Measurements from ENCODE around the gene CCNL1. TPM values are rescaled to one million over a fixed set of nuclear protein-coding genes. Genes with fewer than 3 reads are reported as not detected.

Gene CCNL1
- total and polyA plus RNA-seq, 2 of the 4 experiments (the other 2 are of a cell fraction) = 60.9 to 83.3 TPM

DNA sequence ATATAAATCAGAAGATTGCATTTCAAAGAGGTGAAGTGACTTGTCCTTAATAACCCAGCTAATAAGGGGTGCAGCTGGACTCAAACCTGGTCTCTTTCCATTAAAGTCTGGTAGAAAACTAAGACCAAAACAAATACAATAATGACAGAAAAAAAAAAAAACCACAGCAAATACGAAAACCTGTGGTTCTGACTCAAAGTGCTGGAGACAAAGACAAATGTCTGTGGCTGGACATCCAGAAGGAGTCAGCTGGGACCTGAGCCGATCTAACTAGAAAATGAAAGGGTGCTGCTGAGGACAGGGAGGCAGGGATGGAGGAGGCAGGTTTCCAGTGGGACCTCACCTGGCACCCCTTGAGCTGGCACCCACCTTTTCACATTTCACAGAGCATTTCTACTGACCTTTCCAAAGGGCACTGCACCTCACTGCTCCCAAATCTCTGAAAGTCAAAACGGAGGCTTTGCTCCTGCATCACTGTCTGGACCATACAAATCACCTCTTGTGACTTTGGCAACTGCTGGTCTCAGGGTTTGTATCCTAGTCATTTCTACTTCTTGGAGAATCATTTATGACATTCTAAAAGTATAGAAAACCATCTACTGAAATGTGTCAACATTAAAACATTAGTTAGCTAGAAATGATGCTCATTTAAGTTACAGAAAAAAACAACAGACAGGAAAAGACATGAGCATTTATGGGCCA is 61.7 kb downstream of the CCNL1 start (continued):
- TF ChIP-seq MAZ (IDR thresholded peaks at IDR 0.05; ENCODE audit: borderline replicate concordance, low read depth, low read length) = no peak
- TF ChIP-seq CEBPB (IDR thresholded peaks at IDR 0.05; ENCODE audit: low read depth, low read length) = no peak

Small RNA genes lying within 50 kb of the gene (microRNA-seq; reads per million reads assigned to microRNA genes)
- gene RF00019 (ENCODE audit: insufficient read depth, insufficient read length) = not detected
- not detected for gene RNA5SP146 (ENCODE audit: insufficient read depth, insufficient read length)

Small RNA genes lying within 50 kb of the gene (small RNA-seq; reads per million reads assigned to genes)
- gene RF00019 (0 reads per million in 5 experiments), gene RNA5SP146 (0 to 0.73 (median 0) reads per million in 5 experiments)

Measured in IMR-90 (cell line).